ENCODE results near the gene MUC5B. TPM values are rescaled to one million over a fixed set of nuclear protein-coding genes. Genes with fewer than 3 reads are reported as not detected.
A peak's percentile ranks its signal among the peaks of the same experiment; 100 is the strongest.

The MUC5B gene
- total and polyA plus RNA-seq, 2 donors (not counting 1 experiment from before 2014, with no cell fraction given): not detected

DNA sequence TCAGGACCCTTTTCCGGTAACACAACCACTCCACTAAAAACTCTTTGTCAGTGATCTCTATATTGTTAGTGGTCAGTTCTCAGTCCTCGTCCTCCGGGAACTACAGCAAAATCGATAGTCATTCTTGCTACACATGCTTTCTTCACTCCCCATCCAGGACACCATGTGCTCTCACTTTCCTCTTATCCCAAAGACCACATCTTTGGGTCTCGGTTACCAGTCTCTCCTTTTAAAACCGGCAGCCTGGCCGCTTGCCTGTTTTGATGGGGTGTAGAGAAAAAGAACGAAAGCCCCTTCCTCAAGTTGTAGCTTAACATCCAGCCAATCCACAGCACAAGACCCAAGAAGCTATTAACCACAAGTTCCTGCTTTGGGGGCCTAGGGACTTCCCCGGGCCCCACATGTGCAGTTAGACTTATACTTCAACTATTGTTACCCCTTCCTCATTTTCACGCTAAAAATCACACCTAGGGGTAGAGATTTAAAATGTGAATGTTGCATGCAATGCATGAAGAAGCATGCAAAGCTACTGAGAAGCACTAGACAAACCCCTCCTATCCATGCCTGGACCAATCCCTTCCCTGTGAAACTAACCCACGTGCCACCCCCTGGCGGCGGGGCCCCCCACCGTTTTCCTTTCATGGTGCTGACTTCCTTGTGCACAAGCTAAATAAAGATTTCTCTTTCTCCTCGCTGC lies 88.1 kb downstream of the MUC5B start:
- Mint-ChIP-seq H3K9me3 (ENCODE audit: insufficient read depth) (no peaks in the 10 kb centered on the region), H3K4me1 (peaks cover 50% of the 10 kb centered on the region), H3K27me3 (no peaks in the 10 kb centered on the region), H3K27ac (peak overlapping the region; percentile 94), H3K4me3 (peak overlapping the region; percentile 83)
- H4K20me1 ChIP-seq (ENCODE audit: control insufficient read depth, insufficient read depth, low read length, poor library complexity, severe bottlenecking): peaks cover 31% of the 10 kb centered on the region
- peak overlapping the region in 4 of 5 experiments; percentile 23 to 71 (median 66) for H3K4me3 ChIP-seq (ENCODE audit: control extremely low read depth in 1 of 5, extremely low read depth in 1 of 5, insufficient read depth in 1 of 5, low read depth in 2 of 5, low read length in 4 of 5)
- ChIA-PET CTCF (interaction anchor here (0.7 to 4.8 kb wide), 7 partner anchors 9 to 264 kb away, joined by 3 to 31 read pairs (median 3); no protein-coding TSS in a partner anchor), POLR2A (interaction anchor here (0.6 to 1.3 kb wide), 3 partner anchors 49 to 79 kb away, joined by 3 to 8 read pairs (median 3); partner anchors contain the start of gene BRSK2)
- H3K27ac ChIP-seq (ENCODE audit: low read length in 2 of 2): peak overlapping the region; percentile 87
- peak overlapping the region; percentile 91 for H3K4me2 ChIP-seq (replicated peaks; ENCODE audit: low read depth, low read length, poor library complexity, severe bottlenecking)
- peak; percentile 90 for DNase-seq
- peak; percentile 50 for ATAC-seq (ENCODE audit: low read depth)
- 5% methylated on average over 8 of the region's 15 CpGs for WGBS (ENCODE audit: insufficient coverage)
- H3K9ac ChIP-seq (ENCODE audit: low read length): peak overlapping the region; percentile 69
- peak overlapping the region; percentile 57 for H2AFZ ChIP-seq (ENCODE audit: insufficient read depth, low read depth, low read length, poor library complexity, severe bottlenecking)
- no peaks in the 10 kb centered on the region for H3K27me3 ChIP-seq (replicated peaks in 1 of 4; ENCODE audit: control extremely low read depth in 1 of 4, control insufficient read depth in 3 of 4, insufficient read depth in 4 of 4, low read length in 3 of 4)
- H3K4me1 ChIP-seq (ENCODE audit: control insufficient read depth in 2 of 2, insufficient read depth in 2 of 2, low read length in 2 of 2): peaks cover 48 to 53% of the 10 kb centered on the region in 2 donors
- peaks cover 33% of the 10 kb centered on the region for H3K79me2 ChIP-seq (ENCODE audit: control insufficient read depth, insufficient read depth, low read length)
- H3K36me3 ChIP-seq (replicated peaks in 1 of 2; ENCODE audit: control extremely low read depth in 1 of 2, control insufficient read depth in 1 of 2, extremely low read depth in 1 of 2, insufficient read depth in 2 of 2, low read length in 1 of 2): peaks cover 0 to under 1% of the 10 kb centered on the region in 2 experiments
- TF ChIP-seq, protein P1, sequence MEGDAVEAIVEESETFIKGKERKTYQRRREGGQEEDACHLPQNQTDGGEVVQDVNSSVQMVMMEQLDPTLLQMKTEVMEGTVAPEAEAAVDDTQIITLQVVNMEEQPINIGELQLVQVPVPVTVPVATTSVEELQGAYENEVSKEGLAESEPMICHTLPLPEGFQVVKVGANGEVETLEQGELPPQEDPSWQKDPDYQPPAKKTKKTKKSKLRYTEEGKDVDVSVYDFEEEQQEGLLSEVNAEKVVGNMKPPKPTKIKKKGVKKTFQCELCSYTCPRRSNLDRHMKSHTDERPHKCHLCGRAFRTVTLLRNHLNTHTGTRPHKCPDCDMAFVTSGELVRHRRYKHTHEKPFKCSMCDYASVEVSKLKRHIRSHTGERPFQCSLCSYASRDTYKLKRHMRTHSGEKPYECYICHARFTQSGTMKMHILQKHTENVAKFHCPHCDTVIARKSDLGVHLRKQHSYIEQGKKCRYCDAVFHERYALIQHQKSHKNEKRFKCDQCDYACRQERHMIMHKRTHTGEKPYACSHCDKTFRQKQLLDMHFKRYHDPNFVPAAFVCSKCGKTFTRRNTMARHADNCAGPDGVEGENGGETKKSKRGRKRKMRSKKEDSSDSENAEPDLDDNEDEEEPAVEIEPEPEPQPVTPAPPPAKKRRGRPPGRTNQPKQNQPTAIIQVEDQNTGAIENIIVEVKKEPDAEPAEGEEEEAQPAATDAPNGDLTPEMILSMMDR (IDR thresholded peaks at IDR 0.05): peak; percentile 50
- TF ChIP-seq EZH2 (IDR thresholded peaks at IDR 0.05; ENCODE audit: borderline replicate concordance, insufficient read depth, low read depth, low read length, poor library complexity, severe bottlenecking): no peak
- intact Hi-C loops (cut with micrococcal nuclease): loop anchor here (5.0 kb wide), 1 partner anchor 211 kb away; no protein-coding TSS in a partner anchor
- peaks cover 0 to 16% (median 13%) of the 10 kb centered on the region in 3 donors for H3K9me3 ChIP-seq (ENCODE audit: control extremely low read depth in 1 of 3, control insufficient read depth in 2 of 3, insufficient read depth in 1 of 3, low read length in 2 of 3)

Small RNA genes within 50 kb of the gene (small RNA-seq; reads per million reads assigned to genes)
- gene MIR6744 (ENCODE audit: insufficient read length, low read depth, low replicate concordance): not detected

Other genes with a start within 250 kb of the MUC5B start
- gene MUC6, start 186.3 kb upstream of the MUC5B start, total RNA-seq: not detected in 2 replicates
- gene MUC6, start 186.3 kb upstream of the MUC5B start, polyA plus RNA-seq: not detected in 2 replicates
- not detected in 2 replicates for gene MUC2, start 148.2 kb upstream of the MUC5B start, total RNA-seq
- not detected in 2 replicates for gene MUC2, start 148.2 kb upstream of the MUC5B start, polyA plus RNA-seq
- gene MUC5AC, start 65.1 kb upstream of the MUC5B start, total RNA-seq: not detected in 2 replicates
- not detected in 2 replicates for gene MUC5AC, start 65.1 kb upstream of the MUC5B start, polyA plus RNA-seq
- gene TOLLIP, start 86.6 kb downstream of the MUC5B start, total RNA-seq: 52.5 and 59.7 TPM in 2 replicates
- gene TOLLIP, start 86.6 kb downstream of the MUC5B start, polyA plus RNA-seq: 32.4 and 34.7 TPM in 2 replicates
- 0.79 and 1.5 TPM in 2 replicates for gene BRSK2, start 166.9 kb downstream of the MUC5B start, total RNA-seq
- gene BRSK2, start 166.9 kb downstream of the MUC5B start, polyA plus RNA-seq: 0.20 and 0.51 TPM in 2 replicates

Measured in B cell (primary cell).